ENCODE data around the gene MASP1. TPM values are rescaled to one million over a fixed set of nuclear protein-coding genes. Genes with fewer than 3 reads are reported as not detected.
A peak's percentile ranks its signal among the peaks of the same experiment; 100 is the strongest.

The MASP1 gene
- total RNA-seq, 5 donors from 2014 or later (not counting 1 experiment from before 2014, with no cell fraction given) = 0.38 TPM; not detected in 4

- Mint-ChIP-seq H3K27me3 (peaks cover 9 to 15% of the 10 kb centered on the region in 2 donors), H3K36me3 (no peaks in the 10 kb centered on the region), H3K4me3 (no peak overlapping the region), H3K4me1 (no peaks in the 10 kb centered on the region), H3K9me3 (no peaks in the 10 kb centered on the region), H3K27ac (no peak overlapping the region)
- H3K36me3 ChIP-seq (ENCODE audit: control insufficient read depth in 2 of 2, extremely low read depth in 1 of 2, insufficient read depth in 1 of 2, low read length in 1 of 2) = no peaks in the 10 kb centered on the region
- DNase-seq = no peak
- peaks cover 0 to 2% of the 10 kb centered on the region in 2 experiments for H3K27me3 ChIP-seq (replicated peaks in 1 of 2; ENCODE audit: control insufficient read depth in 2 of 2, extremely low read depth in 1 of 2, insufficient read depth in 2 of 2, low read length in 1 of 2)
- ATAC-seq (replicated peaks in 1 of 4) = no peak
- H3K9me3 ChIP-seq = no peaks in the 10 kb centered on the region
- H3K27ac ChIP-seq (ENCODE audit: low read length) = no peak overlapping the region
- ChIA-PET CTCF (interaction anchor here in 1 of 2 donors (0.7 kb wide), 1 partner anchor 493 kb away, joined by 3 read pairs; no protein-coding TSS in a partner anchor), POLR2A (no interaction called here)
- WGBS (ENCODE audit: insufficient coverage) = no CpG with 5 or more reads among the region's 10 CpGs
- no peaks in the 10 kb centered on the region for H3K4me1 ChIP-seq (ENCODE audit: control insufficient read depth in 1 of 2, extremely low read depth in 1 of 2, insufficient read depth in 2 of 2, low read length in 2 of 2)
- no peak overlapping the region for H3K4me3 ChIP-seq (ENCODE audit: control insufficient read depth in 1 of 2, extremely low read depth in 1 of 2, low read length in 1 of 2)
Observed at GRCh38 chr3:187256051-187256616, 35.4 kb downstream of the MASP1 start.

GRCh38 chr3:187255314-187255713 lies 36.2 kb downstream of the MASP1 start:
- ATAC-seq (replicated peaks in 1 of 4) (no peak), DNase-seq (no peak)
- no peak overlapping the region for H3K27ac ChIP-seq (ENCODE audit: low read length)
- no peaks in the 10 kb centered on the region for H3K4me1 ChIP-seq (ENCODE audit: control insufficient read depth in 1 of 2, extremely low read depth in 1 of 2, insufficient read depth in 2 of 2, low read length in 2 of 2)
- 0% methylated on average over 1 of the region's 1 CpG for WGBS (ENCODE audit: insufficient coverage)
- Mint-ChIP-seq H3K36me3 (no peaks in the 10 kb centered on the region), H3K27ac (no peak overlapping the region), H3K9me3 (no peaks in the 10 kb centered on the region), H3K4me3 (no peak overlapping the region), H3K4me1 (no peaks in the 10 kb centered on the region), H3K27me3 (peaks cover 9 to 10% of the 10 kb centered on the region in 2 donors)
- H3K4me3 ChIP-seq (ENCODE audit: control insufficient read depth in 1 of 2, extremely low read depth in 1 of 2, low read length in 1 of 2) = no peak overlapping the region
- no peaks in the 10 kb centered on the region for H3K9me3 ChIP-seq
- no peaks in the 10 kb centered on the region for H3K36me3 ChIP-seq (ENCODE audit: control insufficient read depth in 2 of 2, extremely low read depth in 1 of 2, insufficient read depth in 1 of 2, low read length in 1 of 2)
- ChIA-PET CTCF (no interaction called here), POLR2A (no interaction called here)
- H3K27me3 ChIP-seq (replicated peaks in 1 of 2; ENCODE audit: control insufficient read depth in 2 of 2, extremely low read depth in 1 of 2, insufficient read depth in 2 of 2, low read length in 1 of 2) = peaks cover 0 to 2% of the 10 kb centered on the region in 2 experiments

DNA sequence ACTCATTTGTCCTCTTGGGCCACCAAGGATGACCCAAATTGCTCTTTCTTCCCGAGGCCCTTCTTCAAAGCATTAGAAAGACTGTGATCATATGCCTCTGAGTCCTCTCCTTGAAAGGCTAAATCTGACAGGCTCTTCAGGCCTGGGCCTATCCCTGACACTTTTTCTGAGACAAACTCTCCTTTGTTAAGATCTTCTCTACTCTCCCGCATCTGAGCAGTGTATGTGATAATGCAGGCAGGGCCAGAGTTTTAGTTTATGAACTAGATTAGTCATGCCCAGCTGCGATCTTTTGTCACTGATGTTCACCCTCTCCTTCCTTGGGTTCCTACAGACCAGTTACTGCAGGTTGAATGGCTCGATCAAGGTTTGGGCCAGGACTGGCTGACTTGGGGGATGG lies 39.2 kb downstream of the MASP1 start:
- Mint-ChIP-seq H3K36me3 (no peaks in the 10 kb centered on the region), H3K4me3 (no peak overlapping the region), H3K9me3 (no peaks in the 10 kb centered on the region), H3K4me1 (peaks cover 5 to 7% (median 6%) of the 10 kb centered on the region in 3 donors), H3K27me3 (peaks cover 2 to 5% of the 10 kb centered on the region in 2 donors), H3K27ac (no peak overlapping the region)
- H3K4me1 ChIP-seq (ENCODE audit: control insufficient read depth in 1 of 2, extremely low read depth in 1 of 2, insufficient read depth in 2 of 2, low read length in 2 of 2) = peaks cover 0 to 4% of the 10 kb centered on the region in 2 experiments
- DNase-seq (no peak), ATAC-seq (replicated peaks in 1 of 4) (no peak)
- WGBS (ENCODE audit: insufficient coverage) = 94% methylated on average over 3 of the region's 4 CpGs
- no peaks in the 10 kb centered on the region for H3K9me3 ChIP-seq
- ChIA-PET POLR2A (no interaction called here), CTCF (no interaction called here)
- H3K27ac ChIP-seq (ENCODE audit: low read length) = no peak overlapping the region
- H3K4me3 ChIP-seq (ENCODE audit: control insufficient read depth in 1 of 2, extremely low read depth in 1 of 2, low read length in 1 of 2) = no peak overlapping the region
- no peaks in the 10 kb centered on the region for H3K36me3 ChIP-seq (ENCODE audit: control insufficient read depth in 2 of 2, extremely low read depth in 1 of 2, insufficient read depth in 1 of 2, low read length in 1 of 2)
- H3K27me3 ChIP-seq (replicated peaks in 1 of 2; ENCODE audit: control insufficient read depth in 2 of 2, extremely low read depth in 1 of 2, insufficient read depth in 2 of 2, low read length in 1 of 2) = peaks cover 0 to 2% of the 10 kb centered on the region in 2 experiments

- no peak overlapping the region for H3K4me3 ChIP-seq (ENCODE audit: control insufficient read depth in 1 of 2, extremely low read depth in 1 of 2, low read length in 1 of 2)
- WGBS (ENCODE audit: insufficient coverage) = 33% methylated on average over 1 of the region's 3 CpGs
- CTCF ChIA-PET = no interaction called here
Observed at GRCh38 chr3:187251599-187251998, 39.9 kb downstream of the MASP1 start.

GRCh38 chr3:187247398-187247797 lies 44.1 kb downstream of the MASP1 start:
- DNase-seq (no peak), ATAC-seq (replicated peaks in 1 of 4) (no peak)
- Histone ChIP-seq H3K4me3 (ENCODE audit: control insufficient read depth in 1 of 2, extremely low read depth in 1 of 2, low read length in 1 of 2) (no peak overlapping the region), H3K36me3 (ENCODE audit: control insufficient read depth in 2 of 2, extremely low read depth in 1 of 2, insufficient read depth in 1 of 2, low read length in 1 of 2) (no peaks in the 10 kb centered on the region), H3K4me1 (ENCODE audit: control insufficient read depth in 1 of 2, extremely low read depth in 1 of 2, insufficient read depth in 2 of 2, low read length in 2 of 2) (peaks cover 0 to 4% of the 10 kb centered on the region in 2 experiments), H3K27ac (ENCODE audit: low read length) (no peak overlapping the region), H3K9me3 (no peaks in the 10 kb centered on the region), H3K27me3 (replicated peaks in 1 of 2; ENCODE audit: control insufficient read depth in 2 of 2, extremely low read depth in 1 of 2, insufficient read depth in 2 of 2, low read length in 1 of 2) (peaks cover 0 to 7% of the 10 kb centered on the region in 2 experiments)
- H3K27ac Mint-ChIP-seq = no peak overlapping the region
- H3K4me3 Mint-ChIP-seq = peak overlapping the region in 1 of 3 donors; percentile 7
- H3K27me3 Mint-ChIP-seq = peaks cover 0 to 5% of the 10 kb centered on the region in 2 donors
- POLR2A ChIA-PET = no interaction called here
- peaks cover 12 to 14% (median 12%) of the 10 kb centered on the region in 3 donors for H3K4me1 Mint-ChIP-seq
- H3K9me3 Mint-ChIP-seq = no peaks in the 10 kb centered on the region
- no peaks in the 10 kb centered on the region for H3K36me3 Mint-ChIP-seq
- CTCF ChIA-PET = no interaction called here
- WGBS (ENCODE audit: insufficient coverage) = 60% methylated on average over 3 of the region's 3 CpGs

More at GRCh38 chr3:187251599-187251998, 39.9 kb downstream of the MASP1 start:
- POLR2A ChIA-PET = no interaction called here
- peaks cover 0 to 2% of the 10 kb centered on the region in 2 experiments for H3K27me3 ChIP-seq (replicated peaks in 1 of 2; ENCODE audit: control insufficient read depth in 2 of 2, extremely low read depth in 1 of 2, insufficient read depth in 2 of 2, low read length in 1 of 2)
- Mint-ChIP-seq H3K27ac (no peak overlapping the region), H3K36me3 (no peaks in the 10 kb centered on the region), H3K4me3 (no peak overlapping the region), H3K27me3 (peaks cover 2 to 5% of the 10 kb centered on the region in 2 donors), H3K9me3 (no peaks in the 10 kb centered on the region), H3K4me1 (peaks cover 12 to 14% (median 12%) of the 10 kb centered on the region in 3 donors)
- DNase-seq = no peak
- H3K9me3 ChIP-seq = no peaks in the 10 kb centered on the region
- no peaks in the 10 kb centered on the region for H3K36me3 ChIP-seq (ENCODE audit: control insufficient read depth in 2 of 2, extremely low read depth in 1 of 2, insufficient read depth in 1 of 2, low read length in 1 of 2)
- H3K4me1 ChIP-seq (ENCODE audit: control insufficient read depth in 1 of 2, extremely low read depth in 1 of 2, insufficient read depth in 2 of 2, low read length in 2 of 2) = peaks cover 0 to 4% of the 10 kb centered on the region in 2 experiments
- no peak overlapping the region for H3K27ac ChIP-seq (ENCODE audit: low read length)
- ATAC-seq (replicated peaks in 1 of 4) = no peak

GRCh38 chr3:187243933-187244524 lies 47.5 kb downstream of the MASP1 start:
- H3K36me3 ChIP-seq (ENCODE audit: control insufficient read depth in 2 of 2, extremely low read depth in 1 of 2, insufficient read depth in 1 of 2, low read length in 1 of 2) = no peaks in the 10 kb centered on the region

More at GRCh38 chr3:187243933-187244524, 47.5 kb downstream of the MASP1 start:
- Mint-ChIP-seq H3K36me3 (no peaks in the 10 kb centered on the region), H3K9me3 (peaks cover 5 to 6% (median 5%) of the 10 kb centered on the region in 3 donors), H3K4me3 (no peak overlapping the region), H3K27me3 (peaks cover 3 to 5% of the 10 kb centered on the region in 2 donors), H3K27ac (no peak overlapping the region), H3K4me1 (peaks cover 12 to 14% (median 12%) of the 10 kb centered on the region in 3 donors)
- no peaks in the 10 kb centered on the region for H3K9me3 ChIP-seq
- ATAC-seq (replicated peaks in 1 of 4) = no peak
- POLR2A ChIA-PET = no interaction called here
- WGBS (ENCODE audit: insufficient coverage) = 100% methylated on average over 1 of the region's 2 CpGs
- peaks cover 0 to 4% of the 10 kb centered on the region in 2 experiments for H3K4me1 ChIP-seq (ENCODE audit: control insufficient read depth in 1 of 2, extremely low read depth in 1 of 2, insufficient read depth in 2 of 2, low read length in 2 of 2)
- H3K4me3 ChIP-seq (ENCODE audit: control insufficient read depth in 1 of 2, extremely low read depth in 1 of 2, low read length in 1 of 2) = no peak overlapping the region
- CTCF ChIA-PET = interaction anchor here in 1 of 2 donors (0.8 kb wide), 1 partner anchor 77 kb away, joined by 3 read pairs; no protein-coding TSS in a partner anchor
- DNase-seq = no peak
- H3K27me3 ChIP-seq (replicated peaks in 1 of 2; ENCODE audit: control insufficient read depth in 2 of 2, extremely low read depth in 1 of 2, insufficient read depth in 2 of 2, low read length in 1 of 2) = peaks cover 0 to 5% of the 10 kb centered on the region in 2 experiments
- H3K27ac ChIP-seq (ENCODE audit: low read length) = no peak overlapping the region
